RKO (cell line): ENCODE data around the gene FILIP1L.

ENCODE experiments used
- DNase-seq: peaks from one replicate; pipeline ENCODE4 v3.0.0-alpha.2; 2016; ENCODE audit warnings: low spot score

FILIP1L gene

GRCh38 chr3:99923873-99924272, 190.4 kb downstream of the FILIP1L start:
- DNase-seq = no peak

DNA sequence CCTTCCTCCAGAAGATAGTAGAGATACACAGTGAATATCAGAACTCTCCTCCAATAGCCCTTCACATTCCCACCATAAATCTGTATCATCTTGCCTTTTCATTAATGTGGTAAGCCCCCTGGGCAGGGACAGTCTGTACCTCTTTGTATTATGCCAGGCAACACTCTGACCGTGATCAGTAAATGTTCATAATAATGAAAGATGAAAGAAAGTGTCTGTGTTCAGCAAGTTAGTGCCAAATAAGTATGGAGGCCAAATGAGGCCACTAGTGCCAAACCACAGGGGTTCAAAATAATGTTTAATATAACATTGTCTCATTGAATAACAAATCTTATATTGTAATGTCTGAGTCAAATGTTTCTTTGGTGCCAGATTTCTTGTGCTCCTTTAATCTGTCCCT, 192.3 kb downstream of the FILIP1L start:
- DNase-seq = no peak

DNA sequence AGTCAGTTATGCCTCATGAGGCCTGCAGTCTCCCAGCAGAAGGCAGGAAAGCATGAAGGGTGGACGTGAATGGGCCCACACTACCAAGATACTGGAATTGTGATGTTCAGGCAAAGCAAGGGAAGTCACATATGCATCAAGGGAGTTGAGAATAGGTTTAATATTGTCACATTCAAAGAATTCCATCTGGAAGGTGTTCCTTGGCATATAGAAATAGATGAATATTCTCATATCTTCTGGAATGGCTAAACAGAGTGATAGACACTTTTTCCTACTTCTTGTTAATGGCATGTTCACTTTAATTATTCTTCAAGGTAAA, 193.0 kb downstream of the FILIP1L start:
- DNase-seq = no peak

- DNase-seq = no peak
Measured at GRCh38 chr3:99920481-99921376, 193.6 kb downstream of the FILIP1L start.

- no peak for DNase-seq
Measured at GRCh38 chr3:99919694-99920093, 194.6 kb downstream of the FILIP1L start.

DNA sequence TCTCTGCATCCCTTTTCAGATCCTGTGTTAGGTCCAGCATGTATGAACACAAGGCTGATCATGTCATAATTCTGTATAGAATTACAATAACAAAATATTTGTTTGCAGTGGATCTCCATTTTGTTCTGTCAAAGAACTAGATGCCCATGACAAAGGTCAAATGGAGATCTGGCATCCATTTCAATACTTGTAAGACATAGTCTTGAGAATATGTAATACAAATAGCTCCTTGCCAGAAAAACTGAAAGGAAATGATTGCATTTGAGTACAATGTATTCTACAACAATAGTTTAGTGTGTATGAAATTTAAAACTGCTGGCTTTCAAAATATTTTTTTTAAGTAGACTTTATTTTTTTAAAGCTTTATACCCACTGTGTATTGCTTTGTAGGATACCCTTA, 195.6 kb downstream of the FILIP1L start:
- no peak for DNase-seq

- no peak for DNase-seq
Measured at GRCh38 chr3:99915906-99916432, 198.3 kb downstream of the FILIP1L start.

DNA sequence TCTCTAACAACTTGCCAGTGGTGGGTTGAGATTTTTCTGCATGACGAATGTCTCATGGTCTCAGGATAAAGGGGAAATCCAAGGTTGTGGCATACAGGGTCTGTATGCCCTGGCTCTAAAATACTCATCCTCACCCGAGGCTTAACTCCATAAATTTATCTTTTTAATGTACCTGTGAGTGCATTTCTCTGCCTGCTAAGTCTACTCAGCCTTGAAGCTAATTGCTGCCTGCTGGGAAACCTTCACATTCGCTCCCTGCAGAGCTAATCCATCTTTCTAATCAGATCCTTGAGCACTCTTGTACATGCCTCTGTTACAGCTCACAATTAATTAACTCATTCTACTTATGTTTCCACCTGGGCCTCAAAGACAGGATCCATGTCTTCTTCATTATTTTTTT, 202.9 kb downstream of the FILIP1L start:
- no peak for DNase-seq

DNA sequence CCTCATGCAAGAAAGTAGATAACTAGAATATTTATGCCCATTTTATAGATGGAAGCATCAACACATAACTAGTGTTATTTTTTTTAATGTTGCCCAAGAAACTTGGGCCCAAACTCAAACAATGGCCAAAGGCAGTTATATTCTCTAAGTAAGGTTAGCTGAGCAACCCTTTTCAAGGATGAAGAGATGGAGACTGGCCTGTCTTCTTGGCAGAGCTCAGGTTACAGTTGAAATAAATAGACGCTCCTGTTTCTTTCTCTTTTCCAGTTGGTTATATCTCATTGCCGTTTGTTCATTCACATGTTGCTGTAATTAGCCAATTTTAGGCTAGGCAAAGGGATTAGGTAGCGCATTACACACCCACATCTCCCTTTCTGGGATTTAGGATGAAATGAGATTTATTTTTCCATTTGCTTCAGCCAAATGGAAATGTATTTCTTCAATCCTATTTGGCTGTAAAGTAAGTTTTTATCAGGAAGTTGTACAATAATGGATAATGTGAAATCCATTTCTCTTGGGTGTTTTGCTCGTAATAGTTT, 203.5 kb downstream of the FILIP1L start:
- DNase-seq = no peak

DNA sequence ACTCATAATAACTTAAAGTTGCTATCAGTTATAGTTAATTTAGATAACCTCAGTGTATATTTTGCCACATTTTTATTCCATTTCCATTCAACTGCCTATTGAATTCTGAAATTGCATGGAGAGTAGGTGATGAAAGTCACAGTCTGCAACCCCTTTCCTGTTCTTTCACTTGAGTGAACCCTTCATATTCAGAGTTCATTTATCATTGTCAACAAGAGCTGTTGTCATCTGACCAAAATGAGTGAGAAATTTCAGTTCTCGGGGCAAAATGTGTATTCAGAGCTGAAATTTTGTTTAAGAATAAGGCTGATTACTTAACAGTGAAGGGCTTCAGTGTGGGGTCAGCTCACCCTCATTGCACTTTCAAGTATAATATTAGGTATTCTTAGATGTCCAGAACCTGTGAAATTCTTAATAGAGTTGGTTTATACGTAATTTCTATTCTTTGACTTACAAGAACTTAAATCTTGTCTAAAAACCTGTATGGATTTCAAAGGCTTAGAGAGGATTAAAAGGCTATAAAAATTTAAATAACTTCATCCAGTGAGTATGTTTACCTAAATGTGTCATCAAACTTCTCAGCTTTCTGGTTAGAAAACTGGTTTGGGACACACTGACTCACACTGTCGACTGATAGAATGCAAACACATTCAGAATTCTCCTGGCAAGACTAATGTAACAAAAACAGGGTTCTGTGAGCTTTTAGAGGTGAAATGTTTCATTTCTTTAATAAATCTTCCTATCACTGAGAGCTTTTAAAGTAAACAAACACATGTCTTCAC, 204.4 kb downstream of the FILIP1L start:
- peak; percentile 71 for DNase-seq

DNA sequence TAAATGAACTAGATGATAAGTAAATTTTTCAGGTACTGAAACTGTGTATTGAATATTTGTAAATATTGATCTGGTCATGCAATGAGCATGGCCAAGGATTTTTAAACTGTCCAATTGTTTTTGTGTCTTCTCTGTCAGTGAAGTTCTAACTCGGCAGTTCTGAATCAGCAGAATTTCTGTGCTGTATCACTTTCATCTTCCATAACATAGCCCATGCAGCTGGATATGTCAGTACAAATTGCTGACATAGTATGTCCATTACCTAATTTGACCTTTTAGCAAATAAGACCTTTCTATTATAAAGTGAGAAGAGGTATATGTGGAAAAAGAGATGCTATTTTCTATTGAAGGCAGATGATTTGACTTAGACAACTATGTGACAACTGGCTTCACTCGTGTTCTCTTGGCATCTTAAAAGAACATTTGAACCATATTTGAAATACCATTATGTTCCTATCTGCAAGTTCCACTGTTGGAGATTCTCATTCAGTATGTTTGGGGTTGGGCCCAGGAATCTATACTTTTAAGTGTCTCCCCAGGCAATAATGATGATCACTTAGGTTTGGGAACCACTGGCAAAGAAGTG, 206.2 kb downstream of the FILIP1L start:
- no peak for DNase-seq

DNA sequence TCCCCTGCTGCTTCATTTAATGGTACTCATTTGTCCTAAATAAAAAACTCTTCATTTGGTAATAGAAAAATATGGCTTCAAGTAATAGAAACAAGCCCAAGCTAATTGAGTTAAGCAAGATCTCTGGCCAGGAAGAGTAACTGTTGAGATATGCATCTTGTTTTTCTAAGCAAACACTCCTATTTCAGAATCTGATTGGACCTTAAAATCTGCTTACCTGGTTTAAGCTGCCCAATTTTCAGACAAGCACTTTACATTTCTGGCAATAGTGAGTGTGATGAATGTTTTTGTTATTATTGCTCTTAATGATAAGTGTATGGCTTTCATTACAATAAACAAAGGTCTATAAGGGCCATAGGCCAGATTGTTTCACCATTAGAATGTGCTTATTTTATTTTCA, 210.4 kb downstream of the FILIP1L start:
- DNase-seq = no peak

- peak; percentile 27 for DNase-seq
Measured at GRCh38 chr3:99902091-99902490, 212.2 kb downstream of the FILIP1L start.

DNA sequence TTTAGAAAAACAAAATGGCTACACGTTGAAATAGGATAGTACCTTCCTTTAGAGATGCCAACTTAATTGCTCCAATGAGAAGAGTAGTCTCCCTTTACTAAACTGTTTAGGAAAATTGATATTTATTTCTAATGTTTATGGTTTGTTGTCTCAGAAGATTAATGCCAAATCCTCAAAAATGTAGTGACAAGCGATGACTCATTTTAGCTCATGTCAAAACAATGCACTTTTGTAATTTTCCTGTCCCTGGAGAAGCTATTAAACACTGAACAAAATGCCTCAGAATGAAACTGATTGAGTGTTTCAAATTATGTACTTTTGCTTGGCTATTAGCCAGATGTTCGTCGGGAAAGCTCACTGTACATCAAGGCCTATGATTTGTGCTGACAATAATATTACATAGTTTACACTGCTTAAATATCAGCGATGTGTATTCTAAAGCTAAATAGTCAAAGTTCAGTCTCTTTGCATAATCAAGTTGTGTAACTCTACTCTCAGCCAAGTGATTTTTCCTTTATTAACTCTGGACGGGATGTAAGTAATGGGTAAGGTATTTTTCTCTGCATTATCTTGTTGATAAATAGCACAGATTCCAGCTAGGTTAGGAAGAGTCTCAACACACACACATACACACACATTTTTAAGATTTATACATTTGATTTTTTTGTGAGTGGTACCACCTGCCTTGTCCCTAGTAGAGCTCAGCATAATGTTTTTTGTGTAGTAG, 212.9 kb downstream of the FILIP1L start:
- DNase-seq = peak; percentile 91

DNA sequence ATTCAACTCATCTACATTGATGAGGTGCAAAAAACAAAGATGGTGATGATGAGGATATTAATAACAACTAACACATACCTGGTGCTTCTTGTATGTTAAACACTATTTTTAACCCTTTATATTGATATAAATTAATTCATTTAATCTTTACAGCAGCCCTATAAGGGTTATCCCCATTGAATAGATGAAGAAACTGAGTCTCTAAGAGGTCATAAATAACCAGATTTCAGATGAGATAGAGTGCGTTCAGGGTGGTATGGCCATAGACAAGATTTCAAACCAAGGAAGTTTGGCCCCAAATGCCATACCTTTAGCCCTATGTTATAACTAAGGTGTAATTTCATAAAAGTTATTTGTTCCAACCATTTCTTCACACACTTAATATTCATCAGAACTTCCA, 214.1 kb downstream of the FILIP1L start:
- no peak for DNase-seq

GRCh38 chr3:99899603-99900002, 214.7 kb downstream of the FILIP1L start:
- DNase-seq = no peak

GRCh38 chr3:99896482-99896881, 217.8 kb downstream of the FILIP1L start:
- DNase-seq = no peak

DNA sequence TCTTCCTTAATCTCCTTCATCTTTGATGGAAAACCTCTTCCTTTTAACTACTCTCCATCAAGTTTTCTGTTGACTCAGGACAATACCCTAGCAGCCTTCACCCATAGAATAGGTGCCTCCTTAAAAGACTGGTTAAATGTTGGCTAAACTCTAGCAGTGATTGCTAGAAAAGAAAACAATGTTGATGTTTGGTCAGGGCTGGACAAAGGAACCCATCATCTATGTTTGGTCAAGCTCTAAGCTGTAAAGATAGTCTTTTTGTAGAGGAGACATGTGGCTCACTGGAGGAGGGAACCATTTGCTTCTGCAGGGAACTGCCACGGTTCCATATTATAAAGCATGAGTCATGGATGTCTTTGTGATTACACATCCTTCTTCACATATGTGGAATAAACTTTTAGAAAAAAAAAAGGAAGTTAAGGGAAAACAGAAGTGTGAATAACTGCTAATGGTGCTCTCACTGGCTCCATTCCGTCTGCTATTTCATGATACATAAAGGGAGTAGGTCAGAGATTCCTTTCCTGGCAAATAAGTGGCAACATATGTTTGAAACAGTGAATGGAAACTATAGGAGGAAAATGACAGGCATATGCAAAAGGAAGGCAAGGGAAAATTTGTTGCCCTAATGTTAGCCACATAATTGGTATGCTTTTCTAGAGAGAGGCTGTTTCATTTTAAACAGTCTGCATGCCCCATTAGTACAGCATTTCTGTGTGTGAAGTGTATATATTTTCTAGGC, 218.4 kb downstream of the FILIP1L start:
- DNase-seq = peak; percentile 94

DNA sequence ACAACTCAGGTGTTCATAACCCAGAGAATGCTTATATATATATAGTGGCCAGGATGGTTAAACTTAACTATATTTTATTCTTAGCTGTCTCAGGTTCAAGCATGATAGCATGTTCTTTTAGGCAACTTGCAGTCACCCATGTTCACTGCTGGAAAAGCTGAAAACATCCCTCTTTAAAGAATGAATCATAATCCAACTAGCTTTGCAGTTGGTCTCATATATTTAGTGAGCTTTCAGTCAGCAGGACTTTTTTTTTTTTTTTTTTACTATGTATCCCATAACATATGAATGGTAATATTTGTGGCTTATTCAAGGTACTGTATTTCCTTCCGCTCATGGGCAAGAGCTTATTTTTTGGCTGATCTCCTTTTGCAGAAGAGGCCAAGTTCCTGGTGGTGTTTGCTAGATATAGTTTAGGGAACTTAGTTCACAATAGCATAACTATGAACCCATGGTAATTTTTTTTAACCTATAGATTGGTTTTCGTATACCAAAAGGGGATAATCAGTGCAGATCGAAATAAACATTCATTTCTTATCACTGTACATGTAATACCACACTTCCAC, 219.1 kb downstream of the FILIP1L start:
- DNase-seq = no peak

- no peak for DNase-seq
Measured at GRCh38 chr3:99892332-99892731, 222.0 kb downstream of the FILIP1L start.
